Measurements from ENCODE around the gene CCDC33.

The CCDC33 gene

GRCh38 chr15:74334127-74334526 is 98.0 kb downstream of the CCDC33 start:
- TF ChIP-seq CTCF (conservative IDR thresholded peaks at IDR 0.05; ENCODE audit: control insufficient read depth, insufficient read depth, low read depth, low read length): no peak
- no peak overlapping the region for H3K4me3 ChIP-seq (ENCODE audit: control insufficient read depth, low read depth, low read length)
- DNase-seq (ENCODE audit: low read depth): no peak

- no peak for TF ChIP-seq CTCF (conservative IDR thresholded peaks at IDR 0.05; ENCODE audit: control insufficient read depth, insufficient read depth, low read depth, low read length)
- no peak for DNase-seq (ENCODE audit: low read depth)
Observed at GRCh38 chr15:74335396-74335795, 99.3 kb downstream of the CCDC33 start.

GRCh38 chr15:74336061-74337005 is 100.2 kb downstream of the CCDC33 start:
- peak; percentile 32 for TF ChIP-seq CTCF (conservative IDR thresholded peaks at IDR 0.05; ENCODE audit: control insufficient read depth, insufficient read depth, low read depth, low read length)
- DNase-seq (ENCODE audit: low read depth): peak; percentile 70

More at GRCh38 chr15:74335396-74335795, 99.3 kb downstream of the CCDC33 start:
- H3K4me3 ChIP-seq (ENCODE audit: control insufficient read depth, low read depth, low read length): no peak overlapping the region

GRCh38 chr15:74337146-74337545 is 101.0 kb downstream of the CCDC33 start:
- no peak for DNase-seq (ENCODE audit: low read depth)
- no peak for TF ChIP-seq CTCF (conservative IDR thresholded peaks at IDR 0.05; ENCODE audit: control insufficient read depth, insufficient read depth, low read depth, low read length)
- H3K4me3 ChIP-seq (ENCODE audit: control insufficient read depth, low read depth, low read length): no peak overlapping the region

More at GRCh38 chr15:74336061-74337005, 100.2 kb downstream of the CCDC33 start:
- no peak overlapping the region for H3K4me3 ChIP-seq (ENCODE audit: control insufficient read depth, low read depth, low read length)

GRCh38 chr15:74337607-74338211 is 101.6 kb downstream of the CCDC33 start:
- no peak for TF ChIP-seq CTCF (conservative IDR thresholded peaks at IDR 0.05; ENCODE audit: control insufficient read depth, insufficient read depth, low read depth, low read length)
- H3K4me3 ChIP-seq (ENCODE audit: control insufficient read depth, low read depth, low read length): no peak overlapping the region
- no peak for DNase-seq (ENCODE audit: low read depth)

GRCh38 chr15:74338676-74339075 is 102.5 kb downstream of the CCDC33 start:
- H3K4me3 ChIP-seq (ENCODE audit: control insufficient read depth, low read depth, low read length): no peak overlapping the region
- no peak for TF ChIP-seq CTCF (conservative IDR thresholded peaks at IDR 0.05; ENCODE audit: control insufficient read depth, insufficient read depth, low read depth, low read length)
- DNase-seq (ENCODE audit: low read depth): no peak
